Midbrain (tissue), 1 donor: ENCODE measurements around the gene CDK7.
"Not testable (repeated sequence)": the region's sequence is repeated elsewhere in the genome, so short reads cannot be mapped to it uniquely, and the experiment has no call there.

ENCODE experiments used
- DNase-seq: peaks from one replicate; lab custom pipeline; 2025; lab: John Stamatoyannopoulos, UW

Gene CDK7

DNA sequence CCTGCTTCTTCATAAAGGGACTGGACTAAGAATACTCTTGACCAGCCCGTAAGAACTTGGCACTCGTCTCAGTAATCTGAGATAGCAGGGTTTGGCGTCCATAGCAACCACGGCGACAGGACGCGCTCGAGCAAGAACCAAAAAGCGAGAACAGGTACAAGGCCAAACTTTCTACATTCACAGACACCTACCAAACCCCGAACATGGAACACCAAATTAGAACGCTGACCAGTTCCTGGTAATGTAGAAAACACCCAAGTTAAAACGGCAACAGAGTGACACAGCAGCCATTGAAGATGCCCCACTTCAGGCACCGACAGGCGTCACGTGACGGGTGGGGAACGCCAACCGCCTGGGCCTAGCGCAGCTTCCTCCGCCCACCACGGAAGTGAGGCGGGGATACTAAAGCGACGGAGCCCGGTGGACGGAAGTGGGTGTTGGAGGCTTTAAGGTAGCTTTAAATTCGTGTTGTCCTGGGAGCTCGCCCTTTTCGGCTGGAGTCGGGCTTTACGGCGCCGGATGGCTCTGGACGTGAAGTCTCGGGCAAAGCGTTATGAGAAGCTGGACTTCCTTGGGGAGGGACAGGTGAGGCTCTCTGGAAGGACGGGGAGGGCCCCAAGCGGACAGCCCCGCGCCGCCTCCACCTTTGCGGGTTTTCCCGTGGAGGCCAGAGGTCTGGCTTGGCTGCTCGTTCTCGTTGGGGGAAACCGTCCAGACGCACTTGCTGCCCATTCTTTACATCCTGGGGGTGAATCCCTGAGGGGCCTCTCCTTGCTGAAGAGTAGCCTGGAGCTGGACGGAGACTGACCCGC is at the start of gene CDK7:
CDK7 (plus strand) TSS at position 430 of the 812 bp plus-strand sequence; CDS start at position 520, 90 bp downstream.
- peak; percentile 94 for DNase-seq

DNA sequence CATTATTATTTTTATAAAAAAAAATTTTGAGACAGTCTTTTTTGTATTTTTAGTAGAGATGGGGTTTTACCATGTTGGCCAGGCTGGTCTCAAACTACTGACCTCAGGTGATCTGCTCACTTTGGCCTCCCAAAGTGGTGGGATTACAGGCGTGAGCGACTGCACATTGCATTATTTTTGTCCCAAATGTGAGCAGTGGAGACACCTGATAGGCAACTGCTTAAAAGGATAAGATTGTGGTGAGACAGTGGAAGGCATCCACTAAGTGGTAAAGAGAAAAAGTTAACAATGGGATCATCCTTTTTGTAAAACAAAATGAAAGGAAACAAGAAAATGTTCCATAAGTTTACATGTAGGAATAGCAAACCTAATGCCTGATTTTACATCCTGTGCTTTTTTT is 47.3 kb upstream of the CDK7 start:
- DNase-seq: no peak

DNA sequence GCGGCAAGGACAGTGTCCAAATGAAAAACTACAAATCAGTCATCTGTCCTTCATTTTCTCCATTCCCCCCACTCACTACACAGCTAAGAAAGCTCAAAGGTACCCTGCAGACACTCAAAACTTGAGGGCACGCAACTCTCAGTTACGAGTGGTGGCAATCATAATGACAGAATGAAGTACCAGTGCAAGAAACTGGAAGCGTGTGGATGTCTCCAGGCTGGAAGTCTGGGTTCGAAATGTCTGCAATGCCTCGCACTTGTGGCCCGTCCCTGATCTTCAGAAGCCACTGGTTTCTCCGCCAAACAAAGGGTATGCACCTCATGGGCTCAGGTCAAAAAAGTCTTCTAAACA is 45.9 kb upstream of the CDK7 start:
- DNase-seq: no peak

DNA sequence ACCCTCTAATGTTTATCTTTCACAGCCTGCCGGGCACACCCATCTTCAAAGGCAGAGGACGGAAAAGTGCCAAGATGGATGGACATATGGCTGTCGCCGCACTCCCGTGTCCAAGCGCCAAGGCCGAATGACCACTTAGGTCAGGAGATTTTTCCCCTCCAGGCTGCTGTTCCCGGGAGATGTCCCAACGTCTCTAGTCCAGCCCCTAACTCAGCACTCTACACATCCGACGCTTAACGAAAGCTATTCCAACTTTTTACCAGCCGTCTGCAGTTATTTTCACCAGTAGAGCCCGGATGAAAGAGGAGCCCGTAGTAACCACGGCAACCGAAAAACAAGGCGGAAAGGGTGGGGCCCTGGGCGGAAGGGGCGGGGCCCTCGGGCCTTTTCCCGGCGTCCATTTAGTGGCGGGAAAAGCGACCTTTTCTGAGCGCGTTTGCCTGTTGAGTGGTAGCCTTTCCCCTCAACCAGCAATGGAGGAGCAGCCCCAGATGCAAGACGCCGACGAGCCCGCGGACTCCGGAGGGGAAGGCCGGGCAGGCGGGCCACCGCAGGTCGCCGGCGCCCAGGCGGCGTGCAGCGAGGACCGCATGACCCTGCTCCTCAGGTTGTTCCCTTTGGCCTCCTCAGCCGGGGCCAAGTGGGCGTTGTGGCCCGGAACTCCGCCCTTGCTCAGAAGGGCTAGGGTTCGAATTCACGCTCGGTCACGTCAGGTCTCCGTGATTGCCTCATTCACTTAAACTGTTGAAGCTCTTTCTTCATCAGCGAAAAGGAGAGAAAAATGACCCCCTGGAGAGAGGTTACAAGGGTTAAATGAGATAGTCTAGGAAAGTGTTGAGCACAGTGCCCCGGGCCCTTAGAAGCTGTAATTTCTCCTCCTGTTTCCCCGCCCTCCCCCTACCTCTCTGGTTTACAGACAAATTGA is 45.3 kb upstream of the CDK7 start, which contains the start of gene CENPH:
CENPH (plus strand) TSS at position 422 of the 925 bp plus-strand sequence; CDS start at position 474, 52 bp downstream.
- DNase-seq: peak; percentile 93

DNA sequence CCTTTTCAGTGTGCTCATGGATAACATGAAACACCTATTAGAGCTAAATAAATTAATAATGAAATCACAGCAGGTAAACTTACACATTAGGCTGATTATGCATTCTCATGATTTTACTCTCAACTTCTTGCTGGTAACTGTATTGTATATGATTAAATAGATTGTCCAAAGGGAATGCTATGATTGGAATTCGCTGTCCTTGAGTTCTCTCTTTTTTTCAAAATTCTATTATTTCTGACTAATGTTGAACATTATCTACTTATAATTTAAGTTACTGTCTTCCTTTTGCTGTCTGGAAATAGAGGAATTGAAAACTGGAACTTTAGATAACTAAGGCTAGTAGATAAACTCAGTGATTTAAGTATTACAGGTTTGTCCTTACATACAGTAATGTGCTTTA is 32.2 kb upstream of the CDK7 start:
- DNase-seq: no peak

DNA sequence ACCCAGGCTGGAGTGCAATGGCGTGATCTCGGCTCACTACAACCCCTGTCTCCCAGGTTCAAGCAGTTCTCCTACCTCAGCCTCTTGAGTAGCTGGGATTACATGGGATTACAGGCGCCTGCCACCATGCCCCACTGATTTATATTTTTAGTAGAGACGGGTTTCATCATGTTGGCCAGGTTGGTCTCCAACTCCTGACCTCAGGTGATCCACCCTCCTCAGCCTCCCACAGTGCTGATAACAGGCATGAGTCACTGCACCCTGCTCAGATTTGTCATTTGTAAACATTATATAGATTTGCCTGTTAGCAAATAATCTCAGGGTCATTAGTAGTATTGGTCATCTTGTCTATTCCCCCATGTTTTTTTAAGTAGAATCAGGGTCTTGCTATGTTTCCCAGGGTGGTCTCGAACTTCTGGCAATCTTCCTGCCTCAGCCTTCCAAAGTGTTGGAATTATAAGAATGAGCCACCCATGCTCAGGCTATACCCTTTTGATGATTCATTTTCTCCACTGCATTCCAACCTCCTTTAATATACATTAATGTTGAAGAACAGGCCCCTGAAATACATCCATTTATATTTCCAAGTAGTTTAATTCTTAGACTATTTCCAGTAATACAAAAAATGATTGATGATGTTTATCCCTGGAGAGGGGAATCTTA is 28.0 kb upstream of the CDK7 start:
- no peak for DNase-seq

DNA sequence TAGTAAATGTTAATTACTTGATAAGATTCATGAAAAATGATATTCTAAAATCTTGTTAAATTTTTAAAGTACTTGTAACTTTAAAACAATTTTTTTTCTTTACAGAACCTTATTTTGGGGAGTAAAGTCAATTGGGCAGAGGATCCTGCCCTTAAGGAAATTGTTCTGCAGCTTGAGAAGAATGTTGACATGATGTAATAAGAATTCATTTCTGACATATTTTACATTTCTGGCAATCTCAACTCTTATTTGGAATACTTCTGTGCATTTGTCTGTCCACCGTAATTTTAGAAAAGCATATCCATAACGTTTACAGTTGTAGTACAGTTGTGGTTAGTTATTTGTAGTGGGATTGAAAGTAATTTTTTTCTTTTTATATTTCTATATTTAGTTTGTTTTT is 25.1 kb upstream of the CDK7 start:
- no peak for DNase-seq

DNA sequence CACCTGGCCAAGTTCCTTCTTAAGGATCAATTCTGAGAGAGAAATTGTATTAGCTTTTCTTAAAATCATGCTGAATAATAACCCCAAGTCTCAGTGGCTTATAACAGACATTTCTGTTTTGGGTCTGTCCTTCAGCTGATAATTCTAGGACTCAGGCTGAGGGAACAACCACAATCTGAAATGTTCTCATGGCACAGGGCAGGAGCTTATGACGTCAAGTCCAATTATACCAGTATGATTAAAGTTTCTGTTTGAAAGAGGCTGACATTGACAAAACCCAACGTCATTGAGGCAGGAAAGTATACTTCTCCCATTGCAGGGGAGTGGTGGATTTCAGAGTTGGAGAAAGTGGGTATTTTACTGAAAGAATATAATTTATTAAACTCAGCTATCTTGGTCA is 23.5 kb upstream of the CDK7 start:
- no peak for DNase-seq

DNA sequence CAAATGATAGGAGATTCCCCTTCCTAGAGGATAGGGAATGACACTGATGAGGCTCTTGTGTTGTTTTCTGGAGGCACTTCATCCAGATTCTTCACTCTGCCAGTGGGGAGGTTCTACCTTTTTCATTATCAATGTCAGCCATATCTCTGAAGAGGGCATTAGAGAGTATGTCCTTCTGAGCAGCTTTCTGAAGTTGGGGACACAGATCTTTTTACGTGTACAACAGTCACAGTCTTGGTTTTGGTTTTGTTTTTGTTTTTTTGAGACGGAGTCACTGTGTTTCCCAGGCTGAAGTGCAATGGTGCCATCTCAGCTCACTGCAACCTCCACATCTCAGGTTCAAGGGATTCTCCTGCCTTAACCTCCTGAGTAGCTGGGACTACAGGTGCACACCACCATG is 22.7 kb upstream of the CDK7 start:
- no peak for DNase-seq

DNA sequence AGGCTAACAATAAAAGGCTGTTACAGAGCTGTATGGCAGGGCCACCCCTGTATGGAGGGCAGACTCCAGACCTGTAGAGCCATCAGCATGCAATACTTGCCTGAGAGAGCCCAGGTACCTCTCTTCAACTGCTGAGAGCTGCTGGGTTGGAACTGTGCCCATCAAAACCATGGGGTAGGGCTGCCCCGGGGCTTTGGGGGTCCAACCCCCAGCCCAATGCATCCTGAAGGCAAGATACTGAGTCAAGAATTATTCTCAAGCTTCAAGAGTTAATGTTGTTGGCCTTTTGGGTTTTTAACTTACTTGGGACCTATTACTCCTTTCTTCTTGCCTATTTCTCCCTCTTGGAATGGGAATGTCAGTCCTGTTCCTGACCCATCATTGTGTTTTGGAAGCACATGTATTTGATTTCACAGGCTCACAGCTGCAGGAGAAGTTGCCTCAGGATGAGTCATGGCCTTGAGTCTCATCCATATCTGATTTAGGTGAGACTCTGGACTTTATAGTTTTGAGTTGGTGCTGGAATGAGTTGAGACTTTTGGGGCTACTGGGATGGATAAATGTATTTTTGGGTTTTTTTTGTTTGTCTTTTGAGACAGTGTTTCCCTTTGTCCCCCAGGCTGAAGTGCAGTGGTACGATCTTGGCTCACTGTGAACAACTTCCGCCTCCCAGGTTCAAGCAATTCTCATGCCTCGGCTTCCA is 21.0 kb upstream of the CDK7 start:
- no peak for DNase-seq

DNA sequence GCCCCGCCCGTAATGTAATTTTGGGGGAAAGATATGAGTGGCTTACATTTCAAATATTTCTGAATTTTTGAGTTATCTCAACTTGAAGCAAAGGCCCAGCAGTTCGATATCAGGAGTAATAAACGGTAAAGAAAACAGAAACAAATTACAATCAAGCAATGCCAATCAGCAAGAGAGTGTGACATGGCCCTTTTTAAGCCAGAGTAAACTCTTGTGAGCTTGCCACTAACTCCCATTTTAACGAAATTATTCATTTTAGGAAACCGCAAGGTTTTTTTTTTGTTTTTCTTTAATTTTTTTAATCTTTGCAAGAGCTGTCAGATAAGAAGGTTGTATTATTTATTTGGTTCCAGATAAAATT is 17.6 kb upstream of the CDK7 start:
- no peak for DNase-seq

DNA sequence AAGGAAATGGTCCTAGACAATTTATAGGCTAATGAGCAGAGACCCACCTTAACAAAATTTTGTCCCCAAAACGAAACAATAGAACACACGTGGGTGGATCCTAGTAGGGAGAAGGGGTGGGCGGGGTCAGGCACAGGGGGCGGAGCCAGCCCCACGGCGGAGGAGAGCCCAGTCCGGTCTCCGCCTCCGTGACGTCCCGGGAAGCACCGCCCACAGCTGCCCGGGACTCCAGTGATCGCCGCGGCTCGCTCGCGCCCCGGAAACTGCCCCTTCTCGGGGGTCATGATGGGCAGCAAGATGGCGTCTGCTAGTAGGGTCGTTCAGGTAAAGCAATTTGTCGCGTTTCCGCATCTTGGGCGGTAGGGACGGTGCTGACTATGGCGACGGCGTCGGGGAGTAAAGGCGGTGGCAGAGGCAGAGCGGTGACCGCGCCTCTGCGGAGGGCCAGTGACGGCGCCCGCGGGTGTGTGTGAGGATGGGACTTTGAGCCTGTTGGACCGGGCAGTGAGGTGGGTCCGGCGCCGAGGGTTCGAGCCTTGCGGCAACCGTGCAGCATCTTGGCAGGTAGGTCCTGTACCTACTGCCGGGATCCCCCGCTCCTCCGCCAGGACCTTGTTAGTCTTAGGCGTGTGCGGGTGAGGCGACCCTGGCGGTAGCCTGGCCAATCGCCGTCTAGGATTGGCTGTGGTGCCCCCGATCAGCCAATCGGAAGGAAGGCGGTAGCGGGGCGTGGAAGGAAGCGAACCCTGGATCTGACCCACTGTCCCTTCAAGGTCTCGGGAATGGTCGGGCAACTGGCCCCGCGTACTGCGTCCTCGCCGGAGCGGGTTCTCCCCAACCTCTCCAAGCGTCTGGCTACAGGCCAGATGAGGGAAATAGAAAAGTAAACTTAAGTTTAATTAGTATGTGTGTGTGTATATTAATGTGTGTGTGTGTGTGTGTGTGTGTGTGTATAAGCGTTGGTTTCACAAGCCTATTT is 16.8 kb upstream of the CDK7 start:
- DNase-seq: peak; percentile 93

DNA sequence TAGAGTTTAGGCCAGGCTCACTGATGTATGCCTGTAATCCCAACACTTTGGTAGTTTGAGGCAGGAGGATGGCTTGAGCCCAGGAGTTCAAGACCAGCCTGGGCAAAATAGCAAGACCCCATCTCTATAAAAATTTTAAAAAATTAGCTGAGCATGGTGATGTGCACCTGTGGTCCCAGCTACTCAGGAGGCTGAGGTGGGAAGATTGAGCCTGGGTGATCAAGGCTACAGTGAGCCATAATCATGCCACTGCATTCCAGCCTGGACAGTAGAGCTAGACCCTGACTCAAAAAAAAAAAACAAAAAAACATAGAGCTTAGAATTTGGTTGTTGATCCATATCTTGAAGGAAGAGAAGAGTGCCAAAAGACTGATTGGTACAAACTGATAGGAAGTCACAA is 14.7 kb upstream of the CDK7 start:
- DNase-seq: no peak

DNA sequence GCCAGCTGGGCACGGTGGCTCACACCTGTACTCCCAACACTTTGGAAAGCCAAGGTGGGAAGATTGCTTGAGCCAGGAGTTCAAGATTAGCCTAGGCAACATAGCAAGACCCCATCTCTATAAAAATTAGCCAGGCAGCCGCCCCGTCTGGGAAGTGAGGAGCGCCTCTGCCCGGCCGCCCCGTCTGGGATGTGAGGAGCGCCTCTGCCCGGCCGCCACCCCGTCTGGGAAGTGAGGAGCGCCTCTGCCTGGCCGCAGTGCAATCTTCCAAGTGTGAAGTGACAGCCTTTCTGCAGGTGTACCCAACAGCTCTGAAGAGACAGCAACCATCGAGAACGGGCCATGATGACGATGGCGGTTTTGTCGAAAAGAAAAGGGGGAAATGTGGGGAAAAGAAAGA is 14.3 kb upstream of the CDK7 start:
- DNase-seq: not testable (repeated sequence)

DNA sequence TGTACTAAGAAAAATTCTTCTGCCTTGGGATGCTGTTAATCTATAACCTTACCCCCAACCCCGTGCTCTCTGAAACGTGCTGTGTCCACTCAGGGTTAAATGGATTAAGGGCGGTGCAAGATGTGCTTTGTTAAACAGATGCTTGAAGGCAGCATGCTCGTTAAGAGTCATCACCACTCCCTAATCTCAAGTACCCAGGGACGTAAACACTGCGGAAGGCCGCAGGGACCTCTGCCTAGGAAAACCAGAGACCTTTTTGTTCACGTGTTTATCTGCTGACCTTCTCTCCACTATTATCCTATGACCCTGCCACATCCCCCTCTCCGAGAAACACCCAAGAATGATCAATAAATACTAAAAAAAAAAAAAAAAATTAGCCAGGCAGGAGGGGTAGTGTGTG is 13.9 kb upstream of the CDK7 start:
- DNase-seq: not testable (repeated sequence)

DNA sequence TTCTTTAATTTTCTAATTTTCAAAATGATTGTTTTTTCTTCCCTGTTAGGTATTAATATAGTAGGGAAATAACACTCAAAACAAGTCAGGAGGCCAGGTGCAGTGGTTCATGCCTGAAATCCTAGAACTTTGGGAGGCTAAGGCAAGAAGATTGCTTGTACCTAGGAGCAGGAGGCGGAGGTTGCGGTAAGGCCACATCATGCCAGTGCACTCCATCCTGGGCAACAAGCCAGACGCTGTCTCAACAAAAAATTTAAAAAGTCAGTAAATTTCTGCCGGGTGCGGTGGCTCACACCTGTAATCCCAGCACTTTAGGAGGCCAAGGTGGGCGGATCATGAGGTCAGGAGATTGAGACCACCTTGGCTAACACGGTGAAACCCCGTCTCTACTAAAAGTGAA is 10.2 kb upstream of the CDK7 start:
- no peak for DNase-seq

DNA sequence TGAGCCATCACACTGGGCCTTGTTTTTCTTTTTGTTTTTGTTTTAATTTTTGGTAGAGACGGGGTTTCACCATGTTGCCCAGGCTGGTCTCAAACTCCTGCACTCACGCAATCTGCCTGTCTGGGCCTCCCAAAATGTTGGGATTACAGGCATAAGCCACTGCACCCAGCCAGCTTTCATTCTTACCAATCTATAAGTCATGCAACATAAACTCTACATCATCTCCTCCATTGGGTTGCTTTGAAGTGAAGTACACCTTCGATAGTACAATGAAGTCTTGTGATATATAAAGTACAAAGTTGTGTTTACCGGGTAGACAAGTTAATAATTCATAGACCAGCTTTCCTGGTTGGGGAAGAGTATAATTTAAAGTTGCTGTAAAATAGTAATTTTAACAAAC is 8.8 kb upstream of the CDK7 start:
- no peak for DNase-seq

DNA sequence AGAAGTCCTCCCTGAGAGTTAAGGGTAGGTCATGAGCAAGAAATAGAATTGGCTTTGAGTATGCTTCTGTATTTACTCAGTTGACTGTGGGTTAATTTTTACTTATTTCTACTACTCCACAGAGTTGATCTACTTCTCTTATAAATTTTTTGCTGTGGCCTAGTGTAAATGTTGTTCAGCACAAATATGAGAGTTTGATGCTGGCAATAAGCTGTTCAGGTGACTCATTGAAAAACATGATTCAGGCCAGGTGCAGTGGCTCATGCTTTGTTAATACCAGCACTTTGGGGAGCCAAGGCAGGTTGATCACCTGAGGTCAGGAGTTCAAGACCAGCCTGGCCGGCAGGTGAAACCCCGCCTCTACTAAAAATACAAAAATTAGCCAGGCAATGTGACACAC is 4.5 kb upstream of the CDK7 start:
- DNase-seq: no peak

DNA sequence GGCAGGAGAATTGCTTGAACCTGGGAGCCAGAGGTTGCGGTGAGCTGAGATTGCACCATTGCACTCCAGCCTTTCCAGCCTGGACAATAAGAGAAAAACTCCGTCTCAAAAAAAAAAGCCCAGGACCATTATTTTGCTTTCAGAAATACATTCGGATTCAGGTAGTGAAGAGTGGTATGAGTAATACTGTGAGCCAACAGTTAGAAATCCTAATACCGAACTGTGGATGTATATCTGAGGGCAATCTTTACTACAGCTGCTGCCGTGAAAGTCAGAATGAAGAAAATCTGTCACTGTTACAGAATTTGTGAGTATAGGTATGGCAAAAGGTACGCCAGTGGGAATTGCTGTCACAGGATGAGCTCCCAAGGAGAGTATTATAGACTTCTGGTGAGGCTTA is 3.4 kb upstream of the CDK7 start:
- DNase-seq: no peak

DNA sequence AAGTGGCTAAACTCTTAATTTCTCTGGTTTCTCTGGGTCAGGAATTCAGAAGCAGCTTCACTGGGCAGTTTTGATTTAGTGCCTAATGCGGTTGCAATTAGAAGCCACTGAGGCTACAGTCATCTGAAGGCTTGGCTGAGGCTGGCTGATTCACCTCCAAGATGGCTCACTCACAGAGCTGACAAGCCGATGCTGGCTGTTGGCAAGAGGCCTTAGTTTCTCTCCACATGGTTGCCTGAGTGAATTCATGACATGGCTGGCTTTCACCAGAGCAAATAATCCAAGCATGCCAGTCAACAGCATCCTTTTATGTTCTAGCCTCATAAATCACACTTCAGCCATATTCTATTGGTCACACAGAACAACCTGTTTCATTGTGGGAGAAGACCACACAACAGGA is 2.8 kb upstream of the CDK7 start:
- no peak for DNase-seq

DNA sequence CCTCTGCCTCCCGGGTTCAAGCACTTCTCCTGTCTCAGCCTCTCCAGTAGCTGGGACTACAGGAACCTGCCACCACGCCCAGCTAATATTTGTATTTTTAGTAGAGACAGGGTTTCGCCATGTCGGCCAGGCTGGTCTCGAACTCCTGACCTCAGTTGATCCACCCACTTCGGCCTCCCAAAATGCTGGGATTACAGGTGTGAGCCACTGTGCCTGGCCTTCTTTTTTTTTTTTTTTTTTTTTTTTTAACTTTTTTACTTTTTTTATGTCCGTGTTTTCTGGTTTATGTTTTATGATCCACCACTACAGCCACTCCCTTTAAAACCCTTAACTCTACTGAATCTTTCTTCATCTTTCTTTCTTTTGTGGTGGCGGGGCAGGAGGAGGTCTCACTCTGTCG is 2.0 kb downstream of the CDK7 start:
- not testable (repeated sequence) for DNase-seq
